NB4 (cell line): Measurements from ENCODE around the gene WSCD2.

Experiments used
- CTCF ChIP-seq: IDR thresholded peaks from one replicate; pipeline ENCODE4 v1.5.1; 2012; ENCODE audit warnings: low read depth, low read length
- MAX ChIP-seq: IDR thresholded peaks from 2 replicates; pipeline ENCODE4 v1.6.1; 2011; ENCODE audit warnings: low read depth, low read length
- POLR2A ChIP-seq: IDR thresholded peaks from 2 replicates; pipeline ENCODE4 v1.6.1; 2011; ENCODE audit warnings: mild to moderate bottlenecking; ENCODE audit not compliant: insufficient read length; ENCODE audit errors: extremely low read depth

GRCh38 chr12:108191086-108191485 is 62.0 kb downstream of the WSCD2 start:
- no peak for TF ChIP-seq CTCF
- no peak for TF ChIP-seq POLR2A
- TF ChIP-seq MAX = no peak
